Keratinocyte (primary cell): ENCODE measurements around the gene HPSE2. TPM values are rescaled to one million over a fixed set of nuclear protein-coding genes. Genes with fewer than 3 reads are reported as not detected.

Experiments
- DNase-seq: peaks from one replicate; pipeline ENCODE4 v3.0.0-alpha.2; 2011; ENCODE audit warnings: low read depth, missing footprints, low spot score
- FAIRE-seq: peaks from 2 replicates; lab custom pipeline; 2011; peaks lifted over from hg19 to GRCh38; lab: Jason Lieb, UNC
- H2AFZ ChIP-seq: 2 replicates; pipeline ENCODE4 v1.6.0; 2012; ENCODE audit warnings: low read length, control low read depth, inconsistent platforms; ENCODE audit not compliant: control insufficient read depth
- H3K27ac ChIP-seq: 2 replicates; pipeline ENCODE4 v1.5.1; 2011; ENCODE audit warnings: low read length; ENCODE audit not compliant: control insufficient read depth, insufficient read depth
- H3K27me3 ChIP-seq: 3 replicates; pipeline ENCODE4 v1.6.0; 2011; ENCODE audit warnings: low read length; ENCODE audit not compliant: control insufficient read depth, insufficient read depth; ENCODE audit errors: extremely low read depth
- H3K36me3 ChIP-seq, 2 experiments: 2 replicates in 1 of 2; 3 replicates in 1 of 2; pipeline ENCODE4 v1.5.1; 2011; ENCODE audit warnings: low read length in 2 of 2, mild to moderate bottlenecking in 1 of 2; ENCODE audit not compliant: control insufficient read depth in 2 of 2, insufficient read depth in 2 of 2; ENCODE audit errors: extremely low read depth in 1 of 2
- H3K4me1 ChIP-seq: 3 replicates; pipeline ENCODE4 v1.5.1; 2011; ENCODE audit warnings: low read length; ENCODE audit not compliant: control insufficient read depth, insufficient read depth; ENCODE audit errors: extremely low read depth
- H3K4me2 ChIP-seq: 3 replicates; pipeline ENCODE4 v1.6.0; 2011; ENCODE audit warnings: low read depth, low read length; ENCODE audit not compliant: control insufficient read depth, insufficient read depth; ENCODE audit errors: extremely low read depth
- H3K4me3 ChIP-seq, 3 experiments: fragments of 200-600 bp in 1 of 3; sonication (generic) in 1 of 3; 2 replicates in 2 of 3; 3 replicates in 1 of 3; pipeline ENCODE4 v1.5.1; 2011 to 2016; ENCODE audit warnings: low read length in 3 of 3, mild to moderate bottlenecking in 3 of 3, control low read depth in 2 of 3, inconsistent platforms in 1 of 3, low read depth in 1 of 3, mixed read lengths in 1 of 3, mixed run types in 1 of 3, moderate library complexity in 1 of 3; ENCODE audit not compliant: control insufficient read depth in 2 of 3, insufficient read depth in 2 of 3; ENCODE audit errors: extremely low read depth in 1 of 3
- H3K79me2 ChIP-seq: 2 replicates; pipeline ENCODE4 v1.6.0; 2012; ENCODE audit warnings: low read length; ENCODE audit not compliant: control insufficient read depth, insufficient read depth
- H3K9ac ChIP-seq: 3 replicates; pipeline ENCODE4 v1.6.0; 2011; ENCODE audit warnings: low read length; ENCODE audit not compliant: control insufficient read depth, insufficient read depth; ENCODE audit errors: extremely low read depth
- H3K9me1 ChIP-seq: 3 replicates; pipeline ENCODE4 v1.6.0; 2011; ENCODE audit warnings: low read length; ENCODE audit not compliant: control insufficient read depth, insufficient read depth; ENCODE audit errors: extremely low read depth
- H3K9me3 ChIP-seq: 2 replicates; pipeline ENCODE4 v1.5.1; 2012; ENCODE audit warnings: low read depth, low read length; ENCODE audit not compliant: control insufficient read depth
- H4K20me1 ChIP-seq: 3 replicates; pipeline ENCODE4 v1.6.0; 2011; ENCODE audit warnings: low read length; ENCODE audit not compliant: control insufficient read depth, insufficient read depth; ENCODE audit errors: extremely low read depth
- EZH2 ChIP-seq: IDR thresholded peaks from one replicate; pipeline ENCODE4 v1.6.1; 2012; ENCODE audit warnings: inconsistent platforms, mild to moderate bottlenecking, low read length, moderate library complexity
- dilution Hi-C: fragments of 300-500 bp; cut with MboI; formaldehyde crosslinking; loops from one replicate; pipeline ENCODE4 v1.7.0; 2020; ENCODE audit warnings: low sequenced_read_pairs; ENCODE audit not compliant: extremely low pct_ligation_motif_present
- polyA plus RNA-seq, 5 experiments: library from polyadenylated mRNA; depleted of rRNA in 3 of 5; stranded (reverse) in 3 of 5; stranded (forward) in 1 of 5; unstranded in 1 of 5; fragments of >200 nt; gene quantifications; 1 replicate in 1 of 5; 2 replicates in 3 of 5; 3 replicates in 1 of 5; pipeline versions ENCODE4 v1.2.1 to v1.2.3, GENCODE V29; 2011 to 2012; ENCODE audit warnings: missing spikeins in 2 of 5, low read depth in 1 of 5, low replicate concordance in 1 of 5
- TF ChIP-seq, protein P1 (sequence below), 3 experiments: IDR thresholded peaks in 1 of 3; conservative IDR thresholded peaks in 1 of 3; optimal IDR thresholded peaks in 1 of 3; 2 replicates in 2 of 3; 3 replicates in 1 of 3; pipeline versions ENCODE3 to v1.5.1; 2011; ENCODE audit warnings: low read length in 3 of 3, mild to moderate bottlenecking in 3 of 3, moderate library complexity in 2 of 3, control low read depth in 1 of 3, inconsistent platforms in 1 of 3; ENCODE audit not compliant: insufficient read depth in 2 of 3; ENCODE audit errors: extremely low read depth in 1 of 3

The HPSE2 gene
- polyA plus RNA-seq, 1 donor (not counting 4 experiments of a cell fraction or from before 2014, with no cell fraction given) = 0.01 TPM

DNA sequence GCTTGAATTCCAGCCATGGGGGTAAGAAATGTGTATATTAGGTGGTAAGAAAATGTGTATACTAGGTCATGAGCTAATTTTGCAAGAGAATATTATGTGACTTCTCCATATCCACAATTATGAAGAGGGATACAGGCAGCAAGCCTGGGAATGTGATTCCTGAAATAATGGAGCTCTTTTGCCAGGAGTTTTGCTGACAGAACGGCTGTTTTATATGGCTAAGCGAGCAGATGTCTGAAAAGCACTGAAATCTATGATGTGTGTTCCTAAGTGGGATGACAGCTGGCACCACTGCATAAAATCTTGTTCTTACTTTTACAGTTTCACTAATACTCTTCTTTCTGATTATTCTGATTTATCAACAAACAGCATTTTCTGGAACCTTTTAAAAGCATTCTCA, 402.9 kb downstream of the HPSE2 start:
- DNase-seq = no peak
- H3K9me3 ChIP-seq = no peaks in the 10 kb centered on the region
- no peaks in the 10 kb centered on the region for H4K20me1 ChIP-seq
- no peak overlapping the region for H2AFZ ChIP-seq
- H3K4me1 ChIP-seq = no peaks in the 10 kb centered on the region
- H3K27me3 ChIP-seq = no peaks in the 10 kb centered on the region
- no peak overlapping the region for H3K27ac ChIP-seq
- H3K9me1 ChIP-seq = no peaks in the 10 kb centered on the region
- H3K4me3 ChIP-seq = no peak overlapping the region
- FAIRE-seq = no peak
- dilution Hi-C loops = no loop called here
- TF ChIP-seq, protein P1, sequence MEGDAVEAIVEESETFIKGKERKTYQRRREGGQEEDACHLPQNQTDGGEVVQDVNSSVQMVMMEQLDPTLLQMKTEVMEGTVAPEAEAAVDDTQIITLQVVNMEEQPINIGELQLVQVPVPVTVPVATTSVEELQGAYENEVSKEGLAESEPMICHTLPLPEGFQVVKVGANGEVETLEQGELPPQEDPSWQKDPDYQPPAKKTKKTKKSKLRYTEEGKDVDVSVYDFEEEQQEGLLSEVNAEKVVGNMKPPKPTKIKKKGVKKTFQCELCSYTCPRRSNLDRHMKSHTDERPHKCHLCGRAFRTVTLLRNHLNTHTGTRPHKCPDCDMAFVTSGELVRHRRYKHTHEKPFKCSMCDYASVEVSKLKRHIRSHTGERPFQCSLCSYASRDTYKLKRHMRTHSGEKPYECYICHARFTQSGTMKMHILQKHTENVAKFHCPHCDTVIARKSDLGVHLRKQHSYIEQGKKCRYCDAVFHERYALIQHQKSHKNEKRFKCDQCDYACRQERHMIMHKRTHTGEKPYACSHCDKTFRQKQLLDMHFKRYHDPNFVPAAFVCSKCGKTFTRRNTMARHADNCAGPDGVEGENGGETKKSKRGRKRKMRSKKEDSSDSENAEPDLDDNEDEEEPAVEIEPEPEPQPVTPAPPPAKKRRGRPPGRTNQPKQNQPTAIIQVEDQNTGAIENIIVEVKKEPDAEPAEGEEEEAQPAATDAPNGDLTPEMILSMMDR (optimal IDR thresholded peaks at IDR 0.05 in 1 of 3, IDR thresholded peaks at IDR 0.05 in 1 of 3, conservative IDR thresholded peaks at IDR 0.05 in 1 of 3; ENCODE audit: extremely low read depth in 1 of 3, insufficient read depth in 2 of 3, low read length in 3 of 3) = no peak
- TF ChIP-seq EZH2 = no peak
- H3K79me2 ChIP-seq = no peaks in the 10 kb centered on the region
- H3K4me2 ChIP-seq = no peak overlapping the region
- H3K36me3 ChIP-seq = no peaks in the 10 kb centered on the region
- H3K9ac ChIP-seq = no peak overlapping the region

DNA sequence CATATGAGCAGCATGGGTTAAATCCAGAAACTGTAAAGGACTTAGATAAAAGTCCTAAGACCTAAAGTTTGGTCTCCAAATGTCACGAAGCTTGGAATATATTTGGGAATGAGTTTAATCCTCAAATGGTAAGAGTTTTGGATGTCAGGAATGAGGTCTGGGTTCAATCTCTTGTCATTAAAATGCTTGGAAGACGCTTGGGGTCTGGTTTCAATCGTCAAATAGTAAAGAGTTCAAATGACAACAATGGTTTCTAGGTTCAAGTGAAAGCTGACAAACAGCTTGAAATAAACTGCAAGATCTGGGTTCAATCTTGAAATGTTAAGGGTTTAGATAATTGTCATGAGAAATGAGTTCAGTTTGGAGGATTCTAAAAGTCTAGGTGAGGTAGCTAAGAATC, 403.5 kb downstream of the HPSE2 start:
- dilution Hi-C loops = no loop called here
- Histone ChIP-seq H3K4me2 (no peak overlapping the region), H3K9me1 (no peaks in the 10 kb centered on the region), H2AFZ (no peak overlapping the region), H4K20me1 (no peaks in the 10 kb centered on the region), H3K9me3 (no peaks in the 10 kb centered on the region), H3K79me2 (no peaks in the 10 kb centered on the region), H3K4me1 (no peaks in the 10 kb centered on the region), H3K36me3 (no peaks in the 10 kb centered on the region), H3K27ac (no peak overlapping the region), H3K4me3 (no peak overlapping the region), H3K27me3 (no peaks in the 10 kb centered on the region), H3K9ac (no peak overlapping the region)
- DNase-seq = no peak
- FAIRE-seq = no peak
- TF ChIP-seq EZH2 = no peak
- TF ChIP-seq, protein P1 (optimal IDR thresholded peaks at IDR 0.05 in 1 of 3, IDR thresholded peaks at IDR 0.05 in 1 of 3, conservative IDR thresholded peaks at IDR 0.05 in 1 of 3; ENCODE audit: extremely low read depth in 1 of 3, insufficient read depth in 2 of 3, low read length in 3 of 3) = no peak
